ENCODE data around the gene CLSTN2.

CLSTN2 gene

GRCh38 chr3:140546649-140547048 lies 611.7 kb downstream of the CLSTN2 start:
- H4K91ac ChIP-seq (ENCODE audit: low read depth, low read length, poor library complexity) = no peak overlapping the region
- no peak overlapping the region for H2AFZ ChIP-seq (ENCODE audit: low read length)
- no peak overlapping the region for H3K4ac ChIP-seq (ENCODE audit: low read length)
- no peak overlapping the region for H4K8ac ChIP-seq (ENCODE audit: low read depth, low read length)
- H3K27me3 ChIP-seq (ENCODE audit: control insufficient read depth in 3 of 3, insufficient read depth in 3 of 3, low read depth in 1 of 3, low read length in 3 of 3) = no peaks in the 10 kb centered on the region
- no peak overlapping the region for H3K4me2 ChIP-seq (ENCODE audit: insufficient read depth, low read length, poor library complexity, severe bottlenecking)
- no peak overlapping the region for H3K4me3 ChIP-seq (ENCODE audit: low read length in 2 of 2)
- H3K4me1 ChIP-seq (ENCODE audit: control insufficient read depth in 2 of 2, insufficient read depth in 1 of 2, low read depth in 1 of 2, low read length in 2 of 2) = no peaks in the 10 kb centered on the region
- H3K9ac ChIP-seq (ENCODE audit: low read depth, low read length, poor library complexity) = no peak overlapping the region
- H3K23ac ChIP-seq (ENCODE audit: low read depth, low read length, poor library complexity) = no peak overlapping the region
- no peaks in the 10 kb centered on the region for H3K79me1 ChIP-seq (ENCODE audit: low read depth, low read length)
- H2AK5ac ChIP-seq (ENCODE audit: low read depth, low read length) = no peak overlapping the region
- H3K9me3 ChIP-seq (replicated peaks in 1 of 2; ENCODE audit: control insufficient read depth in 2 of 2, insufficient read depth in 1 of 2, low read depth in 1 of 2, low read length in 2 of 2) = no peaks in the 10 kb centered on the region
- no peak overlapping the region for H3K14ac ChIP-seq (ENCODE audit: low read length)
- H2BK15ac ChIP-seq (ENCODE audit: low read length) = no peak overlapping the region
- H2BK12ac ChIP-seq (ENCODE audit: low read length) = no peak overlapping the region
- H3K27ac ChIP-seq (replicated peaks; ENCODE audit: low read length) = no peak overlapping the region
- no CpG with 5 or more reads among the region's 6 CpGs for WGBS, 2 donors (ENCODE audit: extremely low coverage in 2 of 2, insufficient read length in 2 of 2, insufficient replicate concordance in 1 of 2)
- H3K18ac ChIP-seq (ENCODE audit: low read length) = no peak overlapping the region
- H3K36me3 ChIP-seq (replicated peaks in 1 of 2; ENCODE audit: control insufficient read depth in 2 of 2, insufficient read depth in 2 of 2, low read length in 2 of 2) = no peaks in the 10 kb centered on the region
- DNase-seq (ENCODE audit: low spot score) = no peak
- H2BK120ac ChIP-seq (ENCODE audit: low read depth, low read length) = no peak overlapping the region
- no peak overlapping the region for H2BK5ac ChIP-seq (ENCODE audit: low read length)

- H2BK12ac ChIP-seq (ENCODE audit: low read length) = no peak overlapping the region
- H3K4me3 ChIP-seq (ENCODE audit: low read length in 2 of 2) = no peak overlapping the region
- no peak overlapping the region for H3K4me2 ChIP-seq (ENCODE audit: insufficient read depth, low read length, poor library complexity, severe bottlenecking)
- no peak overlapping the region for H4K8ac ChIP-seq (ENCODE audit: low read depth, low read length)
- H2BK5ac ChIP-seq (ENCODE audit: low read length) = no peak overlapping the region
- no peaks in the 10 kb centered on the region for H3K27me3 ChIP-seq (ENCODE audit: control insufficient read depth in 3 of 3, insufficient read depth in 3 of 3, low read depth in 1 of 3, low read length in 3 of 3)
- H2AFZ ChIP-seq (ENCODE audit: low read length) = no peak overlapping the region
- no peak overlapping the region for H3K18ac ChIP-seq (ENCODE audit: low read length)
- H3K23ac ChIP-seq (ENCODE audit: low read depth, low read length, poor library complexity) = no peak overlapping the region
- DNase-seq (ENCODE audit: low spot score) = no peak
- WGBS, 2 donors (ENCODE audit: extremely low coverage in 2 of 2, insufficient read length in 2 of 2, insufficient replicate concordance in 1 of 2) = no CpG with 5 or more reads among the region's 2 CpGs
- H3K9ac ChIP-seq (ENCODE audit: low read depth, low read length, poor library complexity) = no peak overlapping the region
- H3K79me1 ChIP-seq (ENCODE audit: low read depth, low read length) = no peaks in the 10 kb centered on the region
- H3K36me3 ChIP-seq (replicated peaks in 1 of 2; ENCODE audit: control insufficient read depth in 2 of 2, insufficient read depth in 2 of 2, low read length in 2 of 2) = no peaks in the 10 kb centered on the region
- no peaks in the 10 kb centered on the region for H3K9me3 ChIP-seq (replicated peaks in 1 of 2; ENCODE audit: control insufficient read depth in 2 of 2, insufficient read depth in 1 of 2, low read depth in 1 of 2, low read length in 2 of 2)
- no peak overlapping the region for H3K14ac ChIP-seq (ENCODE audit: low read length)
- no peak overlapping the region for H2BK15ac ChIP-seq (ENCODE audit: low read length)
- no peak overlapping the region for H3K27ac ChIP-seq (replicated peaks; ENCODE audit: low read length)
- no peaks in the 10 kb centered on the region for H3K4me1 ChIP-seq (ENCODE audit: control insufficient read depth in 2 of 2, insufficient read depth in 1 of 2, low read depth in 1 of 2, low read length in 2 of 2)
- no peak overlapping the region for H2AK5ac ChIP-seq (ENCODE audit: low read depth, low read length)
- no peak overlapping the region for H2BK120ac ChIP-seq (ENCODE audit: low read depth, low read length)
- H4K91ac ChIP-seq (ENCODE audit: low read depth, low read length, poor library complexity) = no peak overlapping the region
- H3K4ac ChIP-seq (ENCODE audit: low read length) = no peak overlapping the region
Measured at GRCh38 chr3:140552403-140552802, 617.4 kb downstream of the CLSTN2 start.

- Histone ChIP-seq H3K79me1 (ENCODE audit: low read depth, low read length) (no peaks in the 10 kb centered on the region), H3K23ac (ENCODE audit: low read depth, low read length, poor library complexity) (no peak overlapping the region), H2AK5ac (ENCODE audit: low read depth, low read length) (no peak overlapping the region), H3K4me1 (ENCODE audit: control insufficient read depth in 2 of 2, insufficient read depth in 1 of 2, low read depth in 1 of 2, low read length in 2 of 2) (no peaks in the 10 kb centered on the region), H3K14ac (ENCODE audit: low read length) (no peak overlapping the region), H4K91ac (ENCODE audit: low read depth, low read length, poor library complexity) (no peak overlapping the region), H3K27ac (replicated peaks; ENCODE audit: low read length) (no peak overlapping the region), H2BK15ac (ENCODE audit: low read length) (no peak overlapping the region), H2BK5ac (ENCODE audit: low read length) (no peak overlapping the region), H3K9me3 (replicated peaks in 1 of 2; ENCODE audit: control insufficient read depth in 2 of 2, insufficient read depth in 1 of 2, low read depth in 1 of 2, low read length in 2 of 2) (no peaks in the 10 kb centered on the region), H2BK12ac (ENCODE audit: low read length) (no peak overlapping the region), H2BK120ac (ENCODE audit: low read depth, low read length) (no peak overlapping the region), H2AFZ (ENCODE audit: low read length) (no peak overlapping the region), H3K4ac (ENCODE audit: low read length) (no peak overlapping the region), H3K36me3 (replicated peaks in 1 of 2; ENCODE audit: control insufficient read depth in 2 of 2, insufficient read depth in 2 of 2, low read length in 2 of 2) (no peaks in the 10 kb centered on the region), H3K4me3 (ENCODE audit: low read length in 2 of 2) (no peak overlapping the region), H4K8ac (ENCODE audit: low read depth, low read length) (no peak overlapping the region), H3K4me2 (ENCODE audit: insufficient read depth, low read length, poor library complexity, severe bottlenecking) (no peak overlapping the region), H3K9ac (ENCODE audit: low read depth, low read length, poor library complexity) (no peak overlapping the region), H3K27me3 (ENCODE audit: control insufficient read depth in 3 of 3, insufficient read depth in 3 of 3, low read depth in 1 of 3, low read length in 3 of 3) (no peaks in the 10 kb centered on the region), H3K18ac (ENCODE audit: low read length) (no peak overlapping the region)
- DNase-seq (ENCODE audit: low spot score) = no peak
- WGBS, 2 donors (ENCODE audit: extremely low coverage in 2 of 2, insufficient read length in 2 of 2, insufficient replicate concordance in 1 of 2) = no CpG with 5 or more reads among the region's 5 CpGs
Measured at GRCh38 chr3:140552898-140553297, 617.9 kb downstream of the CLSTN2 start.

GRCh38 chr3:140553591-140553990 lies 618.6 kb downstream of the CLSTN2 start:
- Histone ChIP-seq H2AFZ (ENCODE audit: low read length) (no peak overlapping the region), H2BK12ac (ENCODE audit: low read length) (no peak overlapping the region), H2BK15ac (ENCODE audit: low read length) (no peak overlapping the region), H3K27me3 (ENCODE audit: control insufficient read depth in 3 of 3, insufficient read depth in 3 of 3, low read depth in 1 of 3, low read length in 3 of 3) (no peaks in the 10 kb centered on the region), H3K18ac (ENCODE audit: low read length) (no peak overlapping the region), H3K9ac (ENCODE audit: low read depth, low read length, poor library complexity) (no peak overlapping the region), H2BK120ac (ENCODE audit: low read depth, low read length) (no peak overlapping the region), H4K8ac (ENCODE audit: low read depth, low read length) (no peak overlapping the region), H3K9me3 (replicated peaks in 1 of 2; ENCODE audit: control insufficient read depth in 2 of 2, insufficient read depth in 1 of 2, low read depth in 1 of 2, low read length in 2 of 2) (no peaks in the 10 kb centered on the region), H3K79me1 (ENCODE audit: low read depth, low read length) (no peaks in the 10 kb centered on the region), H2BK5ac (ENCODE audit: low read length) (no peak overlapping the region), H3K14ac (ENCODE audit: low read length) (no peak overlapping the region), H3K27ac (replicated peaks; ENCODE audit: low read length) (no peak overlapping the region), H3K36me3 (replicated peaks in 1 of 2; ENCODE audit: control insufficient read depth in 2 of 2, insufficient read depth in 2 of 2, low read length in 2 of 2) (no peaks in the 10 kb centered on the region), H3K4me1 (ENCODE audit: control insufficient read depth in 2 of 2, insufficient read depth in 1 of 2, low read depth in 1 of 2, low read length in 2 of 2) (no peaks in the 10 kb centered on the region), H3K4me2 (ENCODE audit: insufficient read depth, low read length, poor library complexity, severe bottlenecking) (no peak overlapping the region), H2AK5ac (ENCODE audit: low read depth, low read length) (no peak overlapping the region), H3K4me3 (ENCODE audit: low read length in 2 of 2) (no peak overlapping the region), H3K23ac (ENCODE audit: low read depth, low read length, poor library complexity) (no peak overlapping the region), H4K91ac (ENCODE audit: low read depth, low read length, poor library complexity) (no peak overlapping the region), H3K4ac (ENCODE audit: low read length) (no peak overlapping the region)
- no peak for DNase-seq (ENCODE audit: low spot score)
- no CpG with 5 or more reads among the region's 4 CpGs for whole genome bisulfite sequencing, 2 donors (ENCODE audit: extremely low coverage in 2 of 2, insufficient read length in 2 of 2, insufficient replicate concordance in 1 of 2)

Data from neuronal stem cell (in vitro differentiated cells).